ENCODE measurements around the gene GALNTL6. TPM values are rescaled to one million over a fixed set of nuclear protein-coding genes. Genes with fewer than 3 reads are reported as not detected.

Gene GALNTL6
- total and polyA plus RNA-seq, 4 donors: 0.08 to 0.09 (median 0.09) TPM; not detected in 1

DNA sequence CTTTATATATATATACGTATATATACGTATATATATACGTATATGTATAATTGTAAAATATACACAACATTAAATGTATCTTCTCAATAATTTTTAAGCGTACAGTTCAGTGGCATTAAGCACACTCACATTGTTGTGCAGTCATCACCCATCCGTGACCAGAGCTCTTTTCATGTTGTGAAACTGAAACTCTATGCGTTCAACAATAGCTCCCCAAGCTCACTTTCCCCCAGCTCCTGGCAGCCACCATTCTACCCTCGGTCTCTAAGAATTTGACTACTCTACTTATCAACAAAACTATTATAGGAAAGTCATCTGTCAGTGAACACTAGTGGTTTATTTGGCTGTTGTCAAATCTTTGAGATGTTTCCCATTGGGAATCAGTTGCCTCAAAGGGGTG, 733.6 kb downstream of the GALNTL6 start:
- Histone ChIP-seq H3K36me3 (ENCODE audit: control insufficient read depth in 4 of 4, insufficient read depth in 4 of 4, low read length in 4 of 4) (no peaks in the 10 kb centered on the region), H3K9me3 (ENCODE audit: control insufficient read depth in 4 of 4, insufficient read depth in 3 of 4, low read length in 3 of 4) (no peaks in the 10 kb centered on the region), H3K9ac (ENCODE audit: insufficient read depth in 1 of 2, low read length in 2 of 2) (no peak overlapping the region), H3K4me3 (no peak overlapping the region), H3K27me3 (ENCODE audit: control insufficient read depth in 3 of 3, insufficient read depth in 3 of 3, low read length in 2 of 3) (no peaks in the 10 kb centered on the region), H3K27ac (ENCODE audit: low read depth in 1 of 2, low read length in 1 of 2) (no peak overlapping the region), H3K4me1 (ENCODE audit: control insufficient read depth in 5 of 5, insufficient read depth in 5 of 5, low read length in 5 of 5) (no peaks in the 10 kb centered on the region)
- TF ChIP-seq, protein P1, sequence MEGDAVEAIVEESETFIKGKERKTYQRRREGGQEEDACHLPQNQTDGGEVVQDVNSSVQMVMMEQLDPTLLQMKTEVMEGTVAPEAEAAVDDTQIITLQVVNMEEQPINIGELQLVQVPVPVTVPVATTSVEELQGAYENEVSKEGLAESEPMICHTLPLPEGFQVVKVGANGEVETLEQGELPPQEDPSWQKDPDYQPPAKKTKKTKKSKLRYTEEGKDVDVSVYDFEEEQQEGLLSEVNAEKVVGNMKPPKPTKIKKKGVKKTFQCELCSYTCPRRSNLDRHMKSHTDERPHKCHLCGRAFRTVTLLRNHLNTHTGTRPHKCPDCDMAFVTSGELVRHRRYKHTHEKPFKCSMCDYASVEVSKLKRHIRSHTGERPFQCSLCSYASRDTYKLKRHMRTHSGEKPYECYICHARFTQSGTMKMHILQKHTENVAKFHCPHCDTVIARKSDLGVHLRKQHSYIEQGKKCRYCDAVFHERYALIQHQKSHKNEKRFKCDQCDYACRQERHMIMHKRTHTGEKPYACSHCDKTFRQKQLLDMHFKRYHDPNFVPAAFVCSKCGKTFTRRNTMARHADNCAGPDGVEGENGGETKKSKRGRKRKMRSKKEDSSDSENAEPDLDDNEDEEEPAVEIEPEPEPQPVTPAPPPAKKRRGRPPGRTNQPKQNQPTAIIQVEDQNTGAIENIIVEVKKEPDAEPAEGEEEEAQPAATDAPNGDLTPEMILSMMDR (IDR thresholded peaks at IDR 0.05; ENCODE audit: control extremely low read depth, extremely low read depth): no peak
- 72 to 74% methylated on average over 7 of the region's 7 CpGs for WGBS, 2 donors
- ATAC-seq (ENCODE audit: insufficient read depth, low FRiP score): no peak
- DNase-seq: no peak

DNA sequence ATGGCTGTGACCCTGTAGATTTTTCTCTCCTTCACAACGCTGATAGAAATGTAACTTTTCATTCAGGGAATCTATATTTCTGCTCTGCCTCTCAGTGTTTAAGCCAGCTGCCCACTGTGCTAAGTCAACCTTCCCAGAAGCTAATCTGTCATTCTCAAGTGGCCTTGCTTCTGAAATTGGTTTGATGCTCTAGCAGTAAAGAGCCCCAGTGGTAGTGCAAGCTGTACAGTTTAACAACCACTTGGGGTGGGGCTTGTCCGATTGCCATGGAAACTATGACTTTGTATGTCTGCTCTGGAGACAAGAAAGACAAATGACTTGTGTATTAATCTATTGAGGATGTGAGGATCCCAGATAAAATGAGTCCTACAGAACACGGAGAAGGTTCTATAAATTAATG, 734.5 kb downstream of the GALNTL6 start:
- no peaks in the 10 kb centered on the region for H3K36me3 ChIP-seq (ENCODE audit: control insufficient read depth in 4 of 4, insufficient read depth in 4 of 4, low read length in 4 of 4)
- H3K9ac ChIP-seq (ENCODE audit: insufficient read depth in 1 of 2, low read length in 2 of 2): no peak overlapping the region
- H3K27ac ChIP-seq (ENCODE audit: low read depth in 1 of 2, low read length in 1 of 2): no peak overlapping the region
- WGBS, 2 donors: 88 to 90% methylated on average over 3 of the region's 3 CpGs
- TF ChIP-seq, protein P1 (IDR thresholded peaks at IDR 0.05; ENCODE audit: control extremely low read depth, extremely low read depth): no peak
- H3K9me3 ChIP-seq (ENCODE audit: control insufficient read depth in 4 of 4, insufficient read depth in 3 of 4, low read length in 3 of 4): no peaks in the 10 kb centered on the region
- H3K27me3 ChIP-seq (ENCODE audit: control insufficient read depth in 3 of 3, insufficient read depth in 3 of 3, low read length in 2 of 3): no peaks in the 10 kb centered on the region
- H3K4me3 ChIP-seq: no peak overlapping the region
- H3K4me1 ChIP-seq (ENCODE audit: control insufficient read depth in 5 of 5, insufficient read depth in 5 of 5, low read length in 5 of 5): no peaks in the 10 kb centered on the region
- DNase-seq: no peak
- ATAC-seq (ENCODE audit: insufficient read depth, low FRiP score): no peak

DNA sequence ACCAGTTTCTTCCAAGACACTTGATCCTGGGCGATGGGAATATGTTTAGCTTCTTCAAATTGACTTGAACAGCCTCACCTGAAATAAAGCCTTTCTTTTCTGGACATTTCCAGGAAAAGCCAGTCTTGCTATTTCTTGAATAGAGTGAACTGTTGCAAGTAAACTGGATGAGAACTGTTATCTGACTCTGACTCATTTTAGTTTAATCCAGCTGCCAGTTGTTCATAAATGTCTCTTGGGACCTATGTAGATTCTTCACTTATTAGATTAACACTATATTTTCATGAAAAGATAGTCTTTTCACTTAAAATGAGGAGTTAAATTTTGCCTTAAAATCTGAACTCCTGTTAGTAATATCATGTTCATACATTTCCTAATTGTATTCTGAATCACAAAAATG, 740.0 kb downstream of the GALNTL6 start:
- Histone ChIP-seq H3K4me1 (ENCODE audit: control insufficient read depth in 5 of 5, insufficient read depth in 5 of 5, low read length in 5 of 5) (no peaks in the 10 kb centered on the region), H3K36me3 (ENCODE audit: control insufficient read depth in 4 of 4, insufficient read depth in 4 of 4, low read length in 4 of 4) (no peaks in the 10 kb centered on the region), H3K9ac (ENCODE audit: insufficient read depth in 1 of 2, low read length in 2 of 2) (no peak overlapping the region), H3K9me3 (ENCODE audit: control insufficient read depth in 4 of 4, insufficient read depth in 3 of 4, low read length in 3 of 4) (no peaks in the 10 kb centered on the region), H3K27ac (ENCODE audit: low read depth in 1 of 2, low read length in 1 of 2) (no peak overlapping the region), H3K4me3 (no peak overlapping the region), H3K27me3 (ENCODE audit: control insufficient read depth in 3 of 3, insufficient read depth in 3 of 3, low read length in 2 of 3) (no peaks in the 10 kb centered on the region)
- TF ChIP-seq, protein P1 (IDR thresholded peaks at IDR 0.05; ENCODE audit: control extremely low read depth, extremely low read depth): no peak
- no peak for DNase-seq
- 88 to 92% methylated on average over 1 of the region's 1 CpG for WGBS, 2 donors
- ATAC-seq (ENCODE audit: insufficient read depth, low FRiP score): no peak

DNA sequence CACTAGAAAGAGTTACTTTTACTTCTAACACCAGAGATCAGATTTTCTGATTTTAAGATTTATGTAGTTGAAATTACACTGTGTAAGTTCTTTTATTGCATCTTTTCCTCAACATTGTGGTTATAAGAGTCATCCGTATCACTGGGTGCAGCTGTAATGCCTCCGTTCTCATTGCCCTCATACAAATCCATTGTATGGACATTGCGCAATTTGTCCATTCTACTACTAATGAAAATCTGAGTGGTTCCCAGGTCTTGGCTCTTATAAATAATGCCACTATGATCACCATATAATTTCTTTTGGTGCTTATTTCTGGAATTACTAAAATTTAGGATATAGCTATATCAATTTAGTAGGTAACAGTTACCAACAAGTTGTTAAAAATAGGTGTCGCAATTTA, 741.4 kb downstream of the GALNTL6 start:
- TF ChIP-seq, protein P1 (IDR thresholded peaks at IDR 0.05; ENCODE audit: control extremely low read depth, extremely low read depth): no peak
- ATAC-seq (ENCODE audit: insufficient read depth, low FRiP score): no peak
- WGBS, 2 donors: 95 to 96% methylated on average over 4 of the region's 4 CpGs

More for the DNA sequence above, 741.4 kb downstream of the GALNTL6 start:
- no peak overlapping the region for H3K4me3 ChIP-seq
- no peak overlapping the region for H3K9ac ChIP-seq (ENCODE audit: insufficient read depth in 1 of 2, low read length in 2 of 2)
- H3K4me1 ChIP-seq (ENCODE audit: control insufficient read depth in 5 of 5, insufficient read depth in 5 of 5, low read length in 5 of 5): no peaks in the 10 kb centered on the region
- H3K27me3 ChIP-seq (ENCODE audit: control insufficient read depth in 3 of 3, insufficient read depth in 3 of 3, low read length in 2 of 3): no peaks in the 10 kb centered on the region
- H3K27ac ChIP-seq (ENCODE audit: low read depth in 1 of 2, low read length in 1 of 2): no peak overlapping the region
- H3K9me3 ChIP-seq (ENCODE audit: control insufficient read depth in 4 of 4, insufficient read depth in 3 of 4, low read length in 3 of 4): no peaks in the 10 kb centered on the region
- no peak for DNase-seq
- no peaks in the 10 kb centered on the region for H3K36me3 ChIP-seq (ENCODE audit: control insufficient read depth in 4 of 4, insufficient read depth in 4 of 4, low read length in 4 of 4)
